Measurements from ENCODE around the gene TRIM65.

DNA sequence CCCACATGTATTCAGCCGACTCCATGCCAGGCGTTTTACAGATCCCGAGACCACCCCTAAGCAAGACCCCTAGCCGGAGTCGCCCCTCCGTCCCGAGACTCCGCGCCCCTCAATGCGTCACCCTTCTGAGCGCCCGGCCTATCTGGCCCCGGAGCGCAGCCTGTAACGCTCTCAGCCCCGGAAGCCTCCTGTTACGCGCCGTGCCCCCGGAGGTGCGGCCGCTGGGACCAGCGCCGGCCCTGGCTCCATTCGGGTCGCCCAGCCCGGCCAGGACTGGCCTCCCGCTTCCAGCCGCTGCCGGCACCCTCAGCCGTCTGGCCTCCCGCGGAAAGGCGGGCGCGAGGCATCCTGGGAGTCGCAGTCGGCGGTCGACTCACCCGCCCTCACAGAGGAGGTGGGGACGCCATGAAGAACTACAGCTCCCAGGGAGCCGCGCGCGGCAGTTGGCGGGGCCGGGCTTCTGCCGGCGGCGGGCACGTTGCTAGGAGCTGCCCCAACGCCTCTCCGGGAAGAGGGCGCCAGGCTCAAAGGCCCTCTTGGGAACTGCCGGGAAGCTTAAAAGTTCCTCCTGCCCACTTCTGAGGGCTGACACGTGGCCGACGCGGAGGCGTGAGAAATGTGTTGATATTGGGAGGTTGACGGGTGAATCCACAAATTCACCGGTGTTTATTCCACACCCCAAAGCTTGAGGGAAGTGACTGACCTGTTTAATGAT, 44.1 kb upstream of the TRIM65 start, which contains the start of gene FBF1:
- TF ChIP-seq CTCF (conservative IDR thresholded peaks at IDR 0.05; ENCODE audit: low read depth, low read length) (no peak), POLR2A (IDR thresholded peaks at IDR 0.05; ENCODE audit: low read depth, low read length) (peak; percentile 93), RAD21 (IDR thresholded peaks at IDR 0.05; ENCODE audit: low read length) (no peak), RCOR1 (IDR thresholded peaks at IDR 0.05; ENCODE audit: insufficient replicate concordance, low read length) (no peak), CEBPB (IDR thresholded peaks at IDR 0.05; ENCODE audit: low read depth, low read length) (no peak), RFX5 (IDR thresholded peaks at IDR 0.05; ENCODE audit: low read depth, low read length) (no peak), FOS (IDR thresholded peaks at IDR 0.05; ENCODE audit: low read depth, low read length) (0 out of 2 replicates have a peak, but pooled peaks have one; percentile 2), MAFK (IDR thresholded peaks at IDR 0.05; ENCODE audit: low read depth, low read length) (no peak), USF2 (IDR thresholded peaks at IDR 0.05; ENCODE audit: low read depth, low read length) (peak; percentile 38; the same call in 1 of the 2 replicates), MAZ (IDR thresholded peaks at IDR 0.05; ENCODE audit: borderline replicate concordance, low read depth, low read length) (peak; percentile 91; the same call in 1 of the 2 replicates), SMC3 (IDR thresholded peaks at IDR 0.05; ENCODE audit: low read depth, low read length) (no peak), NFE2L2 (IDR thresholded peaks at IDR 0.05; ENCODE audit: low read depth, low read length) (no peak), CHD1 (IDR thresholded peaks at IDR 0.05; ENCODE audit: low read depth, low read length) (no peak)
- TF ChIP-seq, protein P1, sequence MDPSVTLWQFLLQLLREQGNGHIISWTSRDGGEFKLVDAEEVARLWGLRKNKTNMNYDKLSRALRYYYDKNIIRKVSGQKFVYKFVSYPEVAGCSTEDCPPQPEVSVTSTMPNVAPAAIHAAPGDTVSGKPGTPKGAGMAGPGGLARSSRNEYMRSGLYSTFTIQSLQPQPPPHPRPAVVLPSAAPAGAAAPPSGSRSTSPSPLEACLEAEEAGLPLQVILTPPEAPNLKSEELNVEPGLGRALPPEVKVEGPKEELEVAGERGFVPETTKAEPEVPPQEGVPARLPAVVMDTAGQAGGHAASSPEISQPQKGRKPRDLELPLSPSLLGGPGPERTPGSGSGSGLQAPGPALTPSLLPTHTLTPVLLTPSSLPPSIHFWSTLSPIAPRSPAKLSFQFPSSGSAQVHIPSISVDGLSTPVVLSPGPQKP (IDR thresholded peaks at IDR 0.05; ENCODE audit: borderline replicate concordance, low read depth, low read length), result no peak

Measured in IMR-90 (cell line).